Stimulated activated CD8-positive, alpha-beta memory T cell treated with anti-CD3 and anti-CD28 coated beads, Interleukin-15, amount 100 ng/mL, for 4 hours (primary cell): ENCODE results near the gene SPTB.

Source experiments
- DNase-seq, 2 donors: peaks; one replicate each; pipeline ENCODE4 v3.0.0-alpha.2; 2020; ENCODE audit warnings: low read depth in 2 of 2

Gene SPTB

DNA sequence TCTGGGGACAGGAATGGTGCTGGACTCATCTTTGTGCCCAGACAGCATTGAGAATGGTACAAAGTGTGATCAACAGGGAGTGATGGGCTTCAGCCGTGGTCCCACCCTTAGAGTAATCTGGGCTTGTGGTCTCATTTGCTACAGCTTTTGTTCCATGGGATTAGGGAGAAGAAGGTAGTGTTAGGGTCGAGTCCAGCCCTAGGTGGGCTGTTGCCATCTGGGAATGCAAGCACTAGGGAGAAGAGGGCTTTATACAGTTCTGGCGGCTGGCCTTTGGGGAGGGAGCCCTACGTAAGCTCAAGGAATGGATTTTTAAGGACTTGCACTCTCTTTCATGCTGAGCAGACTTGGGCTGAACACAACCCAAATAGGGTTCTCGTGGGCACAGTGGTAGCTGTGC, 170.6 kb downstream of the SPTB start:
- no peak for DNase-seq

DNA sequence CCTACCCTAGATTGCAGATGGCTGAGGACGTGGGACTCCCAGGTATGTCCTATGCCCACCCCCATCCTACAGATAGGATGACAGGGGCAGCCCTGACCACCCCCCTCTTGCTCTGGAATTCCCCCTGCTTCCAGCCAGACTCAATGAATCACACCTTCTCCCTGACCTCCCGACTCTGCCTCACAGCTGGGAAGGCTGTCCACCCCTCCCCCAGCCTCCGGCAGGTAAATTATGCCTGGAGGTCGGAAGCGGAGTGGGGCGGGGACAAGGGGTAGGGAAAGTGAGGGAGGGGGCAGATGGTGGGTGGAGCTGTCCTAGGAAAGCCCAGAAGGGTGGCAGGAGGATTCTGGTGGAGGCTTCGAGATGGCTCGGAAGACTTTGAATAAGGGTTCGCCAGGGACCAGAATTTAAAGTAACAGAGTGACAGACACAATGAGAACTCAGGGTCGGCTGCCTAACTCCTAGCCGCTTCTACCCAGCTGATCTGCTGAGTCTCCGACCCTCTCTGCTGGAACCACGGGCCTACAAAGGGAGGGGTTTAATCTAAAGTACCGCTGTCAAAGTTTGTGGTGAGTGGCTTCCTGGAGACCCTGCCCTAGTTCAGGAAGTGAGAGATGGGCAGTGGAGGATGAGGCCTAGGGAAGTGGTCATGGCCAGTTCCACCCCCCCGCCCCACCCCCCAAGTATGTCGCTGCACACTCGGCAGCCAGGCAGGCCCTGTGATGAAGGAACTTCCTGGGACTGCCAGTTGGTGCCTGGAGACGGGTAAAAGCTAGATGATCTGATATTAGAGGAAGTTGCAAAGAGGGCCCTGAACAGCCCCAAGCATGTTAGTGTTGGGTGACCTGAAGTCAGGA, 171.3 kb downstream of the SPTB start:
- peak in 1 of 2 donors; percentile 11 for DNase-seq

DNA sequence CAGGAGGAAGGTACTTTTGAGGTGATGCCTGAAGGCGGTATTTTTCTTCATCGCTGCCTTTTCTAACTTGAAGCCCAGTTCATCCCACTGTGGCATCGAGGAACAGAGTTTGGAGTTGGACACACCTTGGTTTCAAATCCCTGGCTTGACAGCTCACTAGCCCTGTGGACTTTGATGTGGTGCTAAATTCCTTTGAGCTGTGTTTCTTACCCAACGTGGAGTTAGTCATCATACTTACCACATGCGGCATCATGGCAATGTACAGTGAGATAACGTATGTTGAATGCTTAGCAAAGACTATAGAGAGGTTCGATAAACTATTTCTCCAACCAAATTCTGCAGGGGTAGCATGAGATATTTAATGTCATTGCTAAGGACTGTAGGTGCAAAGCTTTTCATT, 172.0 kb downstream of the SPTB start:
- no peak for DNase-seq

DNA sequence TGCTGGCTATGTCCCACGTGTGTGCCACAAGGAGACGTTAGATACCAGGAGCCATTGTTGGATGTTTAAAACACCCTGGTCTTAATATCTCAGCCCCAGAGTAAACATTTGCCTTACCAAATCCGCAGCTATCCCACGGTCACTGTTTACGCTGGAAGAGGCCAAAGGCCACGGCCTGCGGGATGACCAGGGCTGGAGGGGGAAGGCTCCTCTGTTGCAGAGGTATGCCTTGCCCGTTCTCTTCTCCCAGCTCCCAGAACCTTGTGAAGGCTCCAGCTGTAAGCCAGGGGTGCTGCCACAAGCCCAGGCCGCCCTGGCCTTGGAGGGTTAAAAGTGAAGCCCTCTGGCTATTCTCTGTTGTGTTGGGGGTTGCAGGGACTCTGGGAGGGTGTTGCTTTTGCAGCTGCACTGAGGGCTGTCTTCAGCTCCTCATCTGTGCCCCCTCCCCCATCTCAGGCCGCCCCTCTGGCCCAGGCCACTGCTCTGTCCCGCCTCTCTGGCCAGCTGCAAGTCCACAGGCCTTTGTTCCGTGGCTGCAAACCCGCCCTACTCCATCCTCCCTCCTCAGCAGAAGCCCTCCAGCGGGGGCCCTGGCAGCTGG, 173.0 kb downstream of the SPTB start:
- no peak for DNase-seq

DNA sequence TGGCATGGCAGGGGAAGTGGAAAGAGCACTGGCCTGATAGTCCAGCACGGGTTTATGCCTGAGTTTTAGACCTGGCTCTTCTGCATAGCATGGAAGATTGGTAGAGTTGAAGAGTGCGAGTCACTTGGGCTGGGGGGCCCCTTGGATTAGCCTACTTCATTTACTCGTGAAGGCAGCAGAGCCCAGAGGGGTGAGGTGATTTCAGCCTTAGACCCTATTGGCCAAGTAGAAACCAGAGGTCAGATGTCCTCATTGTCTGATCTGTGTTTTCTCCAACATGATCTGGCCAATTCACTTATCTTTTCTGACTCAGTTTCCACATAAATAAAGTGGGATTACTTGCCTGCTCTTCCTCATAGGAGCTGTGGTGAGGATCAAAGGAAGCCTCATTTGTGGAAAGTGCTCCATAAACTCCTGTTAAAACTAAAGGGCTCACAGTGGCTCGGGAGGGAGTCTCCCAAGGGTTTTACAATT, 173.6 kb downstream of the SPTB start:
- DNase-seq, result no peak

DNA sequence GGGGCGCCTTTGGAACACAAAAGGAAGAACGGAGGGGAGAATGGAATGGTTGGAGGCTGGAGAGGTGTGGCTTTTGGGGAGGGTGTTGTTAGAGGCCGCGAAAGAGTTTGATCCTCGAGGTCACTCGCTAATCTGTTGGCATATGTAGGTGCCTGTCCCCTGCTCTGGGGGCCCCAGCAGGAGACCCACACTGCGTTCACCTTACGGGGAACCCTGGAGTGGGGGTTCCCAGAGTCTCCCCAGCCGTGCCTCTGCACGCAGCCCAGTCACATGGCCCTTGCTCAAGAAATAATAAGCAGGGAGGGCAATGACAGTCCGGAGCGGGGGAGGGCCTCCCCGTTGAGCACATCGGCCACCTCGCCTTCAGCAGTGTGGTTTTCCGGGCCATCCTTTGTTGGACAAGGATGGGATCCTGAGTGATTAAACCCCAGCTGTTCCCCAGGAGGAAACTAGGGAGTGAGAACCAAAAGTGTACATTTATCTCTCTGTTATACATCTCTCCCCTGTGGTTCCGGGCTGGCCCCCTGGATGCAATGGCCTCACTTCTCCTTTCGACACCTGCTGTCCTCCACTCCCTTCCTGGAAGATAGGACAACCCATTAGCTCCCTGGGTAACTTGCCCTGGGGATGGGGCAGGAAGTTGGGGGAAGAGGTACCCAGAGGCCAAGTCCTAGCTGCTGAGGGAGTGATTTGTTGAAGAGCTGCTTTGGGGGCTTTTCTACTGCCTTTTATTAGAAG, 174.2 kb downstream of the SPTB start:
- no peak for DNase-seq

DNA sequence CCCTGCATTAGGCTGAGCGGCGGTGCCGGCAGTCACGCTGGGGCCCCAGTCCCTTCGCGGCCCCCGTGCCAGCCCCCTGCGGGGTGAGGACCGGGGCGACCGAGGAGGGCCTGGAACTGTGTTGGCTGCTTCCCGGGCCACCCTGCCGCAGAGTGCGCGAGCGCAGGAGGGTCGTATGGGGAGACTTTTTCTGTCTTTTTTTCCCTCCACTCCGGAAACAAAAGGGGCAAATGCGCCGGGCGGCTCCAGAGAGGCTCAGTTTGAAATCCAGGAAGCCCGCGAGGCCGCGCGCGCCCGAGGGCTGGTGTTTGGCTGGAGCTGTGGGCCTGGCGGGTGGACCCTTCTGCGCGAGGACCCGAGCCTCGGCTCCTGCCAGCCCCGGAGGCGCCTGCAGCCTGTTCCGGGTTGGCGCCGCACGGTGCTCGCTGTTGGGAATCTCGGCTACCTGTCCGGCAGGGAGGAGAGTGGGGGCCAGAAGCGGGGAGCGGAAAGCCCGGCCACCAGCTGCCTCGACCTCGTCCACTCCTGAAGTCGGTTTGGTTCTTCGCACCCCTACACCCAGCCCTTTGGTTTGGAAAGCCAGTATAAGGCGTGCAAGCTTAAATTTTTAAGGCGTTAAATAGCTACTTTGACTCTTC, 174.8 kb downstream of the SPTB start:
- no peak for DNase-seq

DNA sequence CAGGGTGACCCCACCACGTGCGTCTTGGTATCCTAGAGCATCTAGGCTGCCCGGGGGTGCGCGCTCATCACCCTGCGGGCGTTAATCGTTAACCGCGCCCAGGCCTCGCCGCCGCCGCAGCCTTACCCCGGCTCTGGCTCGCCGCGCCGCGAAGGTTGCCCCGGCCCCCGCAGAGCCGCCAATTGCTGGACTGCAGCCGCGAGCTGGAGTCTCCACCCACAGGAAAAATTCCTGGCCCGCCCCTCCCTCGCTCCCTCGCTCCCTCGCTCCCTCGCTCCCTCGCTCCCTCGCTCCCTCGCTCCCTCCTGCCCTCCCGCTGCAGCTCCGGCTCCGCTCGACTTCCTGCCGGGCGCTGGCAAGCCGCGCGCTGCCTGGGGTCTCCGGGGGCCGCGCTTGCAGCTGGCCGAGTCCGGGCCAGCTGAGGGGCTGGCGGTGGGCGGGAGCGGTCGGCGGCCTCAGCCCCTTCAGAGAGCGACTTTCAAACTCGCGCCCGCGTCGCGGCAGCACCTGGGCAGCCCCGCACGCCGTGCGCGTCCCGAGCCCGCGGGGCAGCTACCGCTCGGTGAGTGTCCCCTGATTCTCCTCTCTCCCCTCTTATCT, 175.5 kb downstream of the SPTB start, which contains the start of gene PLEKHG3:
Gene PLEKHG3 (plus strand): TSS at position 282 of the 600 bp plus-strand sequence. CDS start 23,208 bp downstream, outside the sequence.
- no peak for DNase-seq

DNA sequence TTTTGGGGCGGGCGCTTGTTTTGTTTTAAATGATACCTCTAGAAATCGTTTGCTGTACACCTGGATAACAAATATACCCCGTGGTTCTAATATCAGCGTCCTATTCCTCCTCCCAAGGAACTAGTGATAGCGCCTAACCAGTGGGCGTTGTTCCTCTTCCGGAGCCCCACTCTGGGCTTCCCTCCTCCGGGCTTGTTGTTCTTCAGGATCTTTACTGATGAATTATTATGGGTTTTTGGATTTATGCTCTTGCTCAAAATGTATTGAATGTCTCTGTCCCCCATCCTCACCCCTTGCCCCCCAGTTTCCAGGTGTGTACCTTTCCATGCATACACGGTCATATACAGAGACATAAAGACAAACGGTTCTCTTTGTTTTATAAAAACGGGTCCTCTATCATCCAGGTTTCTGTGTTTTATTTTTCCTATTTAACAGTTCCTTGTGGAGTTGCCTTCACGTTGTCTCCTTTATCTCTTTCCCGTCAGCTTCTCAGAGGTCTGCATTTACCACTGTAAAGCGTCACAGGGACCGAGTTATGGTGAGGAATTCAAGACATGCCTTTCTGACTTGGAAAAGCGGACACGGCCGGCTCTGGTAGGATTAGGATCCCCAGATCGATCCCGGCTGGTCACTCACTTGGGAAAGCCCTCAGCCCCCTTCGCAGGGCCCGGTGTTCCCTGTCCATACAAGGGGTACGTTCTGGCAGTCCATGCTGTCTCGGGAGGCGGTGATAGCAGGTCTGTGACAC, 176.1 kb downstream of the SPTB start:
- DNase-seq, result no peak

DNA sequence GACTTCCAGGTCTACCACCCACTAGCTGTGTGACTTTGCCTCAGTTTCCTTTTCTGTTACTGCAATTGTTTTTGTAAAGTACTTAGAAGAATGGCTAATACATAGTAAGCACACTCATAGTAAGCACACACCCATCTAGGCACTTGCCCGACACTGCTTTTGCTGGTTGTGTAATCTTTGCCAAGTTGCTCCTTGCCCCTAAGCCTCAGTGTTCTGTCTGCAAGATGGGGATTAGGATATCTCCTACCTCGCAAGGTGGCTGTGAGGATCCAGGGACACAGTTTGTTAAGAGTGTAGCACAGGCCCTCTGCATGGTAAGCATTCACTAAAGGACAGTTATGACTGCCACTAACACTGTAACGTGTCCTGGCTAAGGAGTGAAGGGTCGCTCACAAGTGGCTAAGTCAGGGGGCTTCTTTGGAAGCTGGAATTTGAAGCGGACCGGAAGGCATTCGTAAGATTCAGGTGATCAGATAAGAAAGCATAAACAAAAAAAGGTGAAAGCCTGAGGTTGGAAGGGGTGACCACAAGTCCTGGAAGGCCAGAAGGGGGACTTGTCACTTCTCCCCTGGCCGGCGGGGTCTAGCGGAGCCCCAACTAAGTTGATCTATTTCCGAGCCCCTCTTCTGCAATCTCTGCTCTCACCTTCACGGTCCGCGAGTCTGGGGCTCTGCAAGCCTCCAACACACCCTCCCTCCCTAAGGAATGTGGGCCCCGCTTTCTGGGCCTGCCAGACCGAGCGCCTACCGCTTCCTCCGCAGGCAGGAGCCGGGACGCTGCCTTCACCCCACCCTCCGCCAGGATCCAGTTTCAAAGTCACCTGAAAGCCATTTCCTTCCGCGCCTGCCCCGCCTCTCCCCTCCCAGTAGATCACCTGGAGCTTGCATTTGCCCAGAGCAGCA, 177.0 kb downstream of the SPTB start:
- DNase-seq, result no peak

DNA sequence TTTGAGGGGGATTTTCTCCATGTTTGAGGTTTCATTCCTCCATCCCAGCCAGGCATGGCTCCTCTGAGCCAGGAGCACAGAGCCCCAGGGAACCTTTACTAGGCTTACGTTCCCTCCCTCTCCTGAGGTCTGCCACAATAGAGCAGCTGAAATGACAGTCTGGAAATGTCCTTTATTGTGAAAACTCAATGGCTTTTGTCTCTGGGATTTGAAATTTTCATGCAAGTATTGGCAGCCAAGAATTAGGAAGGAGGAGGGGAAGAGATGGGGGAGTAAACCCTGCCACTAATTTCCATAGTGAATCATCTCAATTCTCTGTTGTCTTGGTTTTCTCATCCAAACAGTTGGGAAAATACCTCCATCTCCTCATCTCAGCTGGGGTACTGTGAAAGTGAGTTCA, 178.0 kb downstream of the SPTB start:
- DNase-seq, result no peak

DNA sequence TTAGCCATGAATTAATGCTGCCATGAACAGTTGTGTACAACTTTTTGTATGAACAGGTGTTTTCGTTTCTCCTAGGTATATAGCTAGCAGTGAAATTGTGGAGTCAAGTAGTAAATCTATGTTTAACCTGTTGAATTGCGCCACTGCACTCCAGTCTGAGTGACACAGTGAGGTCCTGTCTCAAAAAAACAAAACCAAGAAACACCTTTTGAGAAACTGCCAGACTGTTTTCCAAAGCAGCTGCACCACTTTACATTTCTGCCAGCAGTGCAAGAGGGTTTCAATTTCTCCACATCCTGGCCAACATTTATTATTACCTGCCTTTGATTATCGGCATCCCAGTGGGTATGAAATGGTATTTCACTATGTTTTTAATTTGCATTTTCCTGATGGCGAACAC, 178.8 kb downstream of the SPTB start:
- no peak for DNase-seq

DNA sequence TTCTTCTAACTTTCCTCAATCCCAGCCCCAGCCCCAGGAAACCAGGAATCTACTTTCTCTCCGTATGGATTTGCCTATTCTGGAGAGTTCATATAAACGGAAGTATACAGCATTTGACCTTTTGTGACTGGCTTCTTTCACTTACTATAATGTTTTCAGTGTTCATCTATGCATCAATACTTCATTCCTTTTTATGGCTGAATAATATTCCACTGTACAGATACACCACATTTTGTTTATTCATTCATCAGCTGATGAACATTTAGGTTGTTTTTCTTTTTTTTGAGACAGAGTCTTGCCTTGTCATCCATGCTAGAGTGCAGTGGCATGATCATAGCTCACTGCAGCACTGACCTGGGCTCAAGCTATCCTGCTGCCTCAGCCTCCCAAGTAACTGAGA, 179.4 kb downstream of the SPTB start:
- DNase-seq, result no peak

DNA sequence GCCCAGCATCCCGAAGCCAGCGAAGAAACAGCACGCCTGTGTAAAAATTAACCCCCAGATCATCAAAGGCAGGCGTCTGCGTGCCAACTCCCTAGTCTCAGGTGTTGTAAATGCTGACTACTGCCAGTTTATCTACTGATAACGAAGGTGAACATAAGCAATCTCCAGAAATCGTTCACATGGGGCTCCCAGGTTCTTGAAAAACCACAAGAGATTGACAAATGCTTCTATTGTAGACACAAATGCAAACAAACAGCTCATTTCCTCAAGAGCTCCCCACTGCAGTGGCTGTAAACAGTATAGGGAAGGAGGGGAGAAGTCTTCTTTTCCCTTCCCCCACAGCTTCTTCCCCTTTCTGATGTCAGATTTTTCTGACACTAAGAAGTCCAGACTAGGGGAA, 180.8 kb downstream of the SPTB start:
- DNase-seq, result no peak

DNA sequence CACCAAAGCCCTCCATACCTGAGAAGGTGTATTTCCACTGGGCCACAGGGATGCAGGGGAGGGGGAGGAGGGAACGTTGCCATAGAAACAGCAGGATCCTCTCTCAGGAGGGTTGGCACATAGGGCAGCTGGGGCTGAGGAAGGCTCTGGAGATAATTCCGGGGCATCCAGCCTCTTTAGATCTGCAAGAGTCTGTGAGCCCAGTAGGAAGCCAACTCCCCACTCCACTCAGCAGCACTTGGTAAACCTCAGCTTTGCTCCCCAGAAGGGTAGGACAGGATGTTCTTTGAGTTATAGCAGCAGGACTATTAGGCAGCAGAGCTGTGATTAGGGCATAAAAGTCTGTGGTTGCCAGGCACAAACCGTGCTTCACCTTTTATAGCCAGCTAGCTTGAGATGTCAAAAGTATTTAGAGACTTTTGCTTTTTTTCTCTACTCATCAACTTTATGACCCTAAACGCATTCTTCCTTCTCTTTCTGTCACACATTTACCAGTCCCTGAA, 183.3 kb downstream of the SPTB start:
- no peak for DNase-seq
